ENCODE results near the gene QARS1. TPM values are rescaled to one million over a fixed set of nuclear protein-coding genes. Genes with fewer than 3 reads are reported as not detected.

Gene QARS1
- total RNA-seq, 1 experiment from 2014 or later: 186 TPM

GRCh38 chr3:49124991-49125670 lies 20.6 kb upstream of the QARS1 start:
- TF ChIP-seq, protein P1, sequence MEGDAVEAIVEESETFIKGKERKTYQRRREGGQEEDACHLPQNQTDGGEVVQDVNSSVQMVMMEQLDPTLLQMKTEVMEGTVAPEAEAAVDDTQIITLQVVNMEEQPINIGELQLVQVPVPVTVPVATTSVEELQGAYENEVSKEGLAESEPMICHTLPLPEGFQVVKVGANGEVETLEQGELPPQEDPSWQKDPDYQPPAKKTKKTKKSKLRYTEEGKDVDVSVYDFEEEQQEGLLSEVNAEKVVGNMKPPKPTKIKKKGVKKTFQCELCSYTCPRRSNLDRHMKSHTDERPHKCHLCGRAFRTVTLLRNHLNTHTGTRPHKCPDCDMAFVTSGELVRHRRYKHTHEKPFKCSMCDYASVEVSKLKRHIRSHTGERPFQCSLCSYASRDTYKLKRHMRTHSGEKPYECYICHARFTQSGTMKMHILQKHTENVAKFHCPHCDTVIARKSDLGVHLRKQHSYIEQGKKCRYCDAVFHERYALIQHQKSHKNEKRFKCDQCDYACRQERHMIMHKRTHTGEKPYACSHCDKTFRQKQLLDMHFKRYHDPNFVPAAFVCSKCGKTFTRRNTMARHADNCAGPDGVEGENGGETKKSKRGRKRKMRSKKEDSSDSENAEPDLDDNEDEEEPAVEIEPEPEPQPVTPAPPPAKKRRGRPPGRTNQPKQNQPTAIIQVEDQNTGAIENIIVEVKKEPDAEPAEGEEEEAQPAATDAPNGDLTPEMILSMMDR (conservative IDR thresholded peaks at IDR 0.05; ENCODE audit: low read depth, low read length): peak; percentile 38
- TF ChIP-seq EZH2 (IDR thresholded peaks at IDR 0.05; ENCODE audit: borderline replicate concordance, low read depth, low read length, poor library complexity, severe bottlenecking): no peak
- no peak overlapping the region for H3K27ac ChIP-seq (ENCODE audit: low read depth, low read length, poor library complexity, severe bottlenecking)
- H3K36me3 ChIP-seq (ENCODE audit: insufficient read depth, low read length, poor library complexity, severe bottlenecking): no peaks in the 10 kb centered on the region
- H3K4me3 ChIP-seq (ENCODE audit: low read depth, low read length, poor library complexity, severe bottlenecking): no peak overlapping the region
- intact Hi-C loops (cut with micrococcal nuclease; ENCODE audit: unreplicated experiment): no loop called here
- no peaks in the 10 kb centered on the region for H3K9me3 ChIP-seq (ENCODE audit: low read depth, low read length, poor library complexity, severe bottlenecking)
- no TSS peak for BruUV-seq (replicated peaks)
- DNase-seq (ENCODE audit: low spot score): no peak
- POLR2A ChIA-PET (ENCODE audit: low non-redundant PET): no interaction called here
- H3K4me1 ChIP-seq (ENCODE audit: insufficient read depth, low read length, poor library complexity, severe bottlenecking): no peaks in the 10 kb centered on the region
- CTCF ChIA-PET: no interaction called here
- H3K27me3 ChIP-seq (replicated peaks; ENCODE audit: insufficient read depth, low read depth, low read length, poor library complexity): no peaks in the 10 kb centered on the region

DNA sequence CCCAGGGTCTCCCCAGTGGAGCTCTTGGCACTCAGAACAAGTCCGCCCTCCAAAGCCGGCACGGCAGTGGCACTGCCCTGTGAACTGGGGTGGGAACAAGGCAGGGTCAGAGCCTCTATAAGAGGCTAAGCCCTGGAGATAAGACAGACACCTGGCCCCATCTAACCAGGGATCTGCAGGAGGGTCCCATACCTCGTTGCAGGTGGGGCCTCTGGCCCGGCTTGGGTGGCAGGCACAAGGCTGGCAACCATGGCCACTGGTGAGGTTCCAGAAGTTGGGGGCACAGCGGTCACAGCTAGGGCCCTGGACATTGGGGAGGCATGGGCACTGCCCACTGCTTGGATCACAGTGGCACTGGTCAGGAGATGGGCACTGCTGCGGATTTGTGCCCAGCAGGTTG lies 19.6 kb upstream of the QARS1 start:
- ChIA-PET CTCF (no interaction called here), POLR2A (ENCODE audit: low non-redundant PET) (no interaction called here)
- Histone ChIP-seq H3K4me3 (ENCODE audit: low read depth, low read length, poor library complexity, severe bottlenecking) (no peak overlapping the region), H3K27ac (ENCODE audit: low read depth, low read length, poor library complexity, severe bottlenecking) (no peak overlapping the region), H3K4me1 (ENCODE audit: insufficient read depth, low read length, poor library complexity, severe bottlenecking) (no peaks in the 10 kb centered on the region), H3K36me3 (ENCODE audit: insufficient read depth, low read length, poor library complexity, severe bottlenecking) (no peaks in the 10 kb centered on the region), H3K27me3 (replicated peaks; ENCODE audit: insufficient read depth, low read depth, low read length, poor library complexity) (no peaks in the 10 kb centered on the region), H3K9me3 (ENCODE audit: low read depth, low read length, poor library complexity, severe bottlenecking) (no peaks in the 10 kb centered on the region)
- TF ChIP-seq EZH2 (IDR thresholded peaks at IDR 0.05; ENCODE audit: borderline replicate concordance, low read depth, low read length, poor library complexity, severe bottlenecking): no peak
- TF ChIP-seq, protein P1 (conservative IDR thresholded peaks at IDR 0.05; ENCODE audit: low read depth, low read length): no peak
- DNase-seq (ENCODE audit: low spot score): no peak
- no TSS peak for BruUV-seq (replicated peaks)
- intact Hi-C loops (cut with micrococcal nuclease; ENCODE audit: unreplicated experiment): no loop called here

GRCh38 chr3:49123687-49124086 lies 19.1 kb upstream of the QARS1 start:
- ChIA-PET POLR2A (ENCODE audit: low non-redundant PET) (no interaction called here), CTCF (no interaction called here)
- no TSS peak for BruUV-seq (replicated peaks)
- no peak overlapping the region for H3K4me3 ChIP-seq (ENCODE audit: low read depth, low read length, poor library complexity, severe bottlenecking)
- H3K36me3 ChIP-seq (ENCODE audit: insufficient read depth, low read length, poor library complexity, severe bottlenecking): peaks cover 1% of the 10 kb centered on the region
- H3K9me3 ChIP-seq (ENCODE audit: low read depth, low read length, poor library complexity, severe bottlenecking): no peaks in the 10 kb centered on the region
- H3K4me1 ChIP-seq (ENCODE audit: insufficient read depth, low read length, poor library complexity, severe bottlenecking): no peaks in the 10 kb centered on the region
- no peak overlapping the region for H3K27ac ChIP-seq (ENCODE audit: low read depth, low read length, poor library complexity, severe bottlenecking)
- no peak for DNase-seq (ENCODE audit: low spot score)
- no peaks in the 10 kb centered on the region for H3K27me3 ChIP-seq (replicated peaks; ENCODE audit: insufficient read depth, low read depth, low read length, poor library complexity)
- TF ChIP-seq EZH2 (IDR thresholded peaks at IDR 0.05; ENCODE audit: borderline replicate concordance, low read depth, low read length, poor library complexity, severe bottlenecking): no peak
- TF ChIP-seq, protein P1 (conservative IDR thresholded peaks at IDR 0.05; ENCODE audit: low read depth, low read length): no peak
- intact Hi-C loops (cut with micrococcal nuclease; ENCODE audit: unreplicated experiment): no loop called here

All from A673 (cell line).